ENCODE results near the gene UBB. TPM values are rescaled to one million over a fixed set of nuclear protein-coding genes. Genes with fewer than 3 reads are reported as not detected.

UBB gene
- total and polyA plus RNA-seq, 2 experiments from 2014 or later: 786 to 1,286 TPM

GRCh38 chr17:16427020-16427419, 46.1 kb downstream of the UBB start:
- Histone ChIP-seq H2AFZ (no peak overlapping the region), H3K9me2 (ENCODE audit: insufficient read depth) (no peaks in the 10 kb centered on the region), H3K27me3 (replicated peaks; ENCODE audit: insufficient read depth) (no peaks in the 10 kb centered on the region), H4K20me1 (ENCODE audit: insufficient read depth) (no peaks in the 10 kb centered on the region), H3K27ac (no peak overlapping the region), H3K4me1 (ENCODE audit: insufficient read depth) (no peaks in the 10 kb centered on the region), H3K79me2 (ENCODE audit: insufficient read depth) (no peaks in the 10 kb centered on the region), H3K36me3 (ENCODE audit: low read depth) (no peaks in the 10 kb centered on the region), H3K9me3 (ENCODE audit: low read depth) (no peaks in the 10 kb centered on the region), H3K4me2 (ENCODE audit: unreplicated experiment) (no peak overlapping the region), H3F3A (ENCODE audit: insufficient read depth) (no peaks in the 10 kb centered on the region), H3K9ac (no peak overlapping the region), H3K4me3 (no peak overlapping the region)
- WGBS, 2 experiments (ENCODE audit: low coverage in 1 of 2, low lambda C conversion rate in 2 of 2, missing lambda C conversion rate in 2 of 2): 92 to 95% methylated on average over 3 of the region's 3 CpGs
- DNase-seq: no peak
- in situ Hi-C loops (cut with MboI): no loop called here
- no peak for TF ChIP-seq EZH2 (IDR thresholded peaks at IDR 0.05; ENCODE audit: insufficient read depth, poor library complexity, severe bottlenecking)
- TF ChIP-seq EZH2phosphoT487 (IDR thresholded peaks at IDR 0.05; ENCODE audit: insufficient read depth, low read depth): no peak

GRCh38 chr17:16428098-16428882, 47.4 kb downstream of the UBB start:
- Histone ChIP-seq H3K27ac (no peak overlapping the region), H4K20me1 (ENCODE audit: insufficient read depth) (no peaks in the 10 kb centered on the region), H3K4me3 (no peak overlapping the region), H3K4me2 (ENCODE audit: unreplicated experiment) (no peak overlapping the region), H3K79me2 (ENCODE audit: insufficient read depth) (no peaks in the 10 kb centered on the region), H3K9ac (no peak overlapping the region), H3F3A (ENCODE audit: insufficient read depth) (no peaks in the 10 kb centered on the region), H3K9me2 (ENCODE audit: insufficient read depth) (no peaks in the 10 kb centered on the region), H3K36me3 (ENCODE audit: low read depth) (no peaks in the 10 kb centered on the region), H3K9me3 (ENCODE audit: low read depth) (no peaks in the 10 kb centered on the region), H3K4me1 (ENCODE audit: insufficient read depth) (no peaks in the 10 kb centered on the region), H2AFZ (peak overlapping the region; percentile 78), H3K27me3 (replicated peaks; ENCODE audit: insufficient read depth) (no peaks in the 10 kb centered on the region)
- TF ChIP-seq EZH2phosphoT487 (IDR thresholded peaks at IDR 0.05; ENCODE audit: insufficient read depth, low read depth): no peak
- TF ChIP-seq EZH2 (IDR thresholded peaks at IDR 0.05; ENCODE audit: insufficient read depth, poor library complexity, severe bottlenecking): no peak
- 61 to 62% methylated on average over 15 of the region's 15 CpGs for WGBS, 2 experiments (ENCODE audit: low coverage in 1 of 2, low lambda C conversion rate in 2 of 2, missing lambda C conversion rate in 2 of 2)
- in situ Hi-C loops (cut with MboI): no loop called here
- peak; percentile 76 for DNase-seq

GRCh38 chr17:16429083-16429482, 48.2 kb downstream of the UBB start:
- H3K4me3 ChIP-seq: no peak overlapping the region
- WGBS, 2 experiments (ENCODE audit: low coverage in 1 of 2, low lambda C conversion rate in 2 of 2, missing lambda C conversion rate in 2 of 2): 96 to 99% methylated on average over 9 of the region's 9 CpGs
- in situ Hi-C loops (cut with MboI): no loop called here

GRCh38 chr17:16430650-16431049, 49.8 kb downstream of the UBB start:
- in situ Hi-C loops (cut with MboI): no loop called here
- WGBS, 2 experiments (ENCODE audit: low coverage in 1 of 2, low lambda C conversion rate in 2 of 2, missing lambda C conversion rate in 2 of 2): 84 to 86% methylated on average over 6 of the region's 6 CpGs

More at GRCh38 chr17:16429083-16429482, 48.2 kb downstream of the UBB start:
- Histone ChIP-seq H3K27me3 (replicated peaks; ENCODE audit: insufficient read depth) (no peaks in the 10 kb centered on the region), H3F3A (ENCODE audit: insufficient read depth) (no peaks in the 10 kb centered on the region), H3K9me2 (ENCODE audit: insufficient read depth) (no peaks in the 10 kb centered on the region), H3K9me3 (ENCODE audit: low read depth) (no peaks in the 10 kb centered on the region), H3K4me2 (ENCODE audit: unreplicated experiment) (no peak overlapping the region), H3K27ac (no peak overlapping the region), H3K36me3 (ENCODE audit: low read depth) (no peaks in the 10 kb centered on the region), H3K4me1 (ENCODE audit: insufficient read depth) (no peaks in the 10 kb centered on the region), H4K20me1 (ENCODE audit: insufficient read depth) (no peaks in the 10 kb centered on the region), H3K9ac (no peak overlapping the region), H3K79me2 (ENCODE audit: insufficient read depth) (no peaks in the 10 kb centered on the region), H2AFZ (no peak overlapping the region)
- DNase-seq: no peak
- TF ChIP-seq EZH2 (IDR thresholded peaks at IDR 0.05; ENCODE audit: insufficient read depth, poor library complexity, severe bottlenecking): no peak
- TF ChIP-seq EZH2phosphoT487 (IDR thresholded peaks at IDR 0.05; ENCODE audit: insufficient read depth, low read depth): no peak

More at GRCh38 chr17:16430650-16431049, 49.8 kb downstream of the UBB start:
- no peaks in the 10 kb centered on the region for H3K9me2 ChIP-seq (ENCODE audit: insufficient read depth)
- H3F3A ChIP-seq (ENCODE audit: insufficient read depth): no peaks in the 10 kb centered on the region
- H3K4me1 ChIP-seq (ENCODE audit: insufficient read depth): no peaks in the 10 kb centered on the region
- no peak overlapping the region for H3K4me3 ChIP-seq
- no peaks in the 10 kb centered on the region for H3K79me2 ChIP-seq (ENCODE audit: insufficient read depth)
- no peak overlapping the region for H3K27ac ChIP-seq
- H3K27me3 ChIP-seq (replicated peaks; ENCODE audit: insufficient read depth): no peaks in the 10 kb centered on the region
- no peaks in the 10 kb centered on the region for H3K36me3 ChIP-seq (ENCODE audit: low read depth)
- H2AFZ ChIP-seq: no peak overlapping the region
- H3K9me3 ChIP-seq (ENCODE audit: low read depth): no peaks in the 10 kb centered on the region
- H4K20me1 ChIP-seq (ENCODE audit: insufficient read depth): no peaks in the 10 kb centered on the region
- no peak overlapping the region for H3K9ac ChIP-seq
- no peak for TF ChIP-seq EZH2 (IDR thresholded peaks at IDR 0.05; ENCODE audit: insufficient read depth, poor library complexity, severe bottlenecking)
- no peak for TF ChIP-seq EZH2phosphoT487 (IDR thresholded peaks at IDR 0.05; ENCODE audit: insufficient read depth, low read depth)
- DNase-seq: no peak
- H3K4me2 ChIP-seq (ENCODE audit: unreplicated experiment): no peak overlapping the region

All from GM23248 (cell line).